Smooth muscle cell (in vitro differentiated cells): ENCODE data around the gene MRPS16. TPM values are rescaled to one million over a fixed set of nuclear protein-coding genes. Genes with fewer than 3 reads are reported as not detected.

Source experiments
- DNase-seq: peaks from one replicate; lab custom pipeline; 2025; ENCODE audit not compliant: unreplicated experiment; lab: John Stamatoyannopoulos, UW
- H2AFZ ChIP-seq: fragments of 200-600 bp; sonication (generic); 2 replicates; pipeline ENCODE4 v1.6.0; 2016; ENCODE audit warnings: antibody characterized with exemption, low read depth, mild to moderate bottlenecking
- H3F3A ChIP-seq: fragments of 200-600 bp; sonication (generic); 2 replicates; pipeline ENCODE4 v1.6.0; 2017; ENCODE audit warnings: antibody characterized with exemption, low read depth
- H3K27ac ChIP-seq: fragments of 200-600 bp; sonication (generic); 2 replicates; pipeline ENCODE4 v1.5.1; 2016; ENCODE audit warnings: low read depth, mild to moderate bottlenecking
- H3K27me3 ChIP-seq: fragments of 200-600 bp; sonication (generic); 2 replicates; pipeline ENCODE4 v1.6.1; 2016; ENCODE audit warnings: low read depth, mild to moderate bottlenecking
- H3K36me3 ChIP-seq: fragments of 200-600 bp; sonication (generic); 2 replicates; pipeline ENCODE4 v1.5.1; 2016; ENCODE audit warnings: low read depth
- H3K4me1 ChIP-seq: fragments of 200-600 bp; sonication (generic); 2 replicates; pipeline ENCODE4 v1.5.1; 2016; ENCODE audit warnings: low read depth
- H3K4me2 ChIP-seq: fragments of 200-600 bp; sonication (generic); 2 replicates; pipeline ENCODE4 v1.6.0; 2016; ENCODE audit warnings: mild to moderate bottlenecking
- H3K4me3 ChIP-seq: fragments of 200-600 bp; sonication (generic); 2 replicates; pipeline ENCODE4 v1.5.1; 2016; ENCODE audit warnings: mild to moderate bottlenecking
- H3K79me2 ChIP-seq: fragments of 200-600 bp; sonication (generic); 2 replicates; pipeline ENCODE4 v1.6.0; 2016; ENCODE audit warnings: low read depth, mild to moderate bottlenecking
- H3K9ac ChIP-seq: fragments of 200-600 bp; sonication (generic); 2 replicates; pipeline ENCODE4 v1.6.0; 2016; ENCODE audit warnings: low read depth
- H3K9me3 ChIP-seq: fragments of 200-600 bp; sonication (generic); replicated peaks from 2 replicates; pipeline ENCODE4 v1.5.1; 2016; ENCODE audit warnings: low read depth
- H4K20me1 ChIP-seq: fragments of 200-600 bp; sonication (generic); 2 replicates; pipeline ENCODE4 v1.6.0; 2016; ENCODE audit warnings: low read depth
- CTCF ChIP-seq: fragments of 200-600 bp; sonication (generic); IDR thresholded peaks from 2 replicates; pipeline ENCODE4 v1.5.1; 2017; ENCODE audit warnings: borderline replicate concordance, mild to moderate bottlenecking, antibody characterized with exemption; ENCODE audit not compliant: insufficient read depth, poor library complexity, severe bottlenecking
- WGBS: methylation state at CpG from one replicate; pipeline ENCODE4 v1.1.7; 2016; ENCODE audit warnings: low lambda C conversion rate; 5-methylcytosine and 5-hydroxymethylcytosine counted together
- polyA plus RNA-seq: library from polyadenylated mRNA; unstranded; fragments of >200 nt; fragmentation: Nextera tagmentation; extraction: Ambion mirVana; gene quantifications from 2 replicates; pipeline ENCODE4 v1.2.1, GENCODE V29; 2016
- total RNA-seq: library from RNA; depleted of rRNA; stranded (reverse); fragments of >200 nt; gene quantifications from 2 replicates; pipeline ENCODE4 v1.2.3, GENCODE V29; 2014

The MRPS16 gene
- total and polyA plus RNA-seq, 2 experiments from 2014 or later = 37.4 to 82.6 TPM

- Histone ChIP-seq H3K27ac (no peak overlapping the region), H3K4me2 (no peak overlapping the region), H3K4me3 (no peak overlapping the region), H4K20me1 (no peaks in the 10 kb centered on the region), H3K27me3 (no peaks in the 10 kb centered on the region), H2AFZ (no peak overlapping the region), H3F3A (no peaks in the 10 kb centered on the region), H3K9me3 (no peaks in the 10 kb centered on the region), H3K4me1 (no peaks in the 10 kb centered on the region), H3K79me2 (no peaks in the 10 kb centered on the region), H3K9ac (no peak overlapping the region), H3K36me3 (peaks cover 3% of the 10 kb centered on the region)
- no peak for TF ChIP-seq CTCF
- DNase-seq = no peak
- 95% methylated on average over 3 of the region's 3 CpGs for WGBS
These were observed 41.9 kb downstream of the MRPS16 start for GRCh38 chr10:73210395-73211105.

DNA sequence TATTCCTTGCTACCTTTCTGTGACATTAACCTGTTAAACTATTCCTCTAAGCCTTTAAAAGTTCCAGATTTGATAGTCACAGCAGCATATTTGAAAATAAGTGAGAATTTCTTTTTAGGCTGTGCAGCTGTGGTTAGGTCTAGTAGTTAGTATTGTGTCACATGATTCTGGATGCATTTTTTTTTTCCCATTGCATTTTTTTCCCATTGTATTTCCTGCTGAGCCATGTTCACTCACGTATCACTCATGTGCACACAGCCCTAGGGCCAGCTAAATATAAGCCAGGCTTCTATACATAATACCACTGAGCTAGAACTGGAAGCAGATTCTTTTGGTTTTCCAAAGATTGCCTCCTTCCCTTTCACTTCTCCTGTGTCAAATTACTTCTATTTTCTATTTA lies 42.7 kb downstream of the MRPS16 start:
- no peak overlapping the region for H3K9ac ChIP-seq
- WGBS = 87% methylated on average over 1 of the region's 1 CpG
- no peak overlapping the region for H2AFZ ChIP-seq
- DNase-seq = no peak
- no peak overlapping the region for H3K4me3 ChIP-seq
- H3K79me2 ChIP-seq = no peaks in the 10 kb centered on the region
- H4K20me1 ChIP-seq = no peaks in the 10 kb centered on the region
- H3K27ac ChIP-seq = no peak overlapping the region
- no peak for TF ChIP-seq CTCF
- peaks cover 3% of the 10 kb centered on the region for H3K36me3 ChIP-seq
- H3K4me2 ChIP-seq = no peak overlapping the region
- H3K9me3 ChIP-seq = no peaks in the 10 kb centered on the region
- H3K27me3 ChIP-seq = no peaks in the 10 kb centered on the region
- H3F3A ChIP-seq = no peaks in the 10 kb centered on the region
- H3K4me1 ChIP-seq = no peaks in the 10 kb centered on the region

DNA sequence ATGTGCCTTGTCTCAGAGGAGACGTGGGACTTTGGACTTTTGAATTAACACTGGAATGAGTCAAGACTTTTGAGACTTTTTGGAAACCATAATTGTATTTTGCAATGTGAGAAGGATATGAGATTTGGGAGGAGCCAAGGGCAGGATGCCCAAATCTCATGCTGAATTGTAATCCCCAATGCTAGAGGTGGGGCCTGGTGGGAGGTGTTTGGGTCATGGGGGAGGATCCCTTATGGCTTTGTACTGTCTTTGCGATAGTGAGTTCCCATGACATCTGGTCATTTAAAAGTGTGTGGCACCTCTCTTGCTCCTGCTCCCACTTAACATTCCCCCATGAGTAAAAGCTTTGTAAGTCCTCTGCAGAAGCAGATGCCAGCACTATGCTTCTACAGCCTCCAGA lies 44.6 kb downstream of the MRPS16 start:
- TF ChIP-seq CTCF = no peak
- no peaks in the 10 kb centered on the region for H4K20me1 ChIP-seq
- no peak overlapping the region for H3K27ac ChIP-seq
- no peaks in the 10 kb centered on the region for H3F3A ChIP-seq
- H3K9ac ChIP-seq = no peak overlapping the region
- H3K4me1 ChIP-seq = no peaks in the 10 kb centered on the region
- no peaks in the 10 kb centered on the region for H3K27me3 ChIP-seq
- no peak overlapping the region for H2AFZ ChIP-seq
- no peak overlapping the region for H3K4me2 ChIP-seq
- H3K36me3 ChIP-seq = no peaks in the 10 kb centered on the region
- no peak for DNase-seq
- WGBS = 100% methylated on average over 2 of the region's 2 CpGs
- H3K4me3 ChIP-seq = no peak overlapping the region
- H3K9me3 ChIP-seq = no peaks in the 10 kb centered on the region
- H3K79me2 ChIP-seq = no peaks in the 10 kb centered on the region

- H3K36me3 ChIP-seq = no peaks in the 10 kb centered on the region
- H3K9me3 ChIP-seq = no peaks in the 10 kb centered on the region
- WGBS = 92% methylated on average over 5 of the region's 5 CpGs
- no peaks in the 10 kb centered on the region for H3K4me1 ChIP-seq
- no peaks in the 10 kb centered on the region for H4K20me1 ChIP-seq
- TF ChIP-seq CTCF = no peak
- H2AFZ ChIP-seq = no peak overlapping the region
- H3K27ac ChIP-seq = no peak overlapping the region
- H3K79me2 ChIP-seq = no peaks in the 10 kb centered on the region
- H3K4me3 ChIP-seq = no peak overlapping the region
- no peak overlapping the region for H3K4me2 ChIP-seq
- no peak for DNase-seq
- no peaks in the 10 kb centered on the region for H3F3A ChIP-seq
- H3K27me3 ChIP-seq = no peaks in the 10 kb centered on the region
- no peak overlapping the region for H3K9ac ChIP-seq
These were observed 46.1 kb downstream of the MRPS16 start for GRCh38 chr10:73206385-73206784.
